OCI-LY3 (cell line): ENCODE results near the gene PLB1.

Experiments
- CTCF ChIP-seq: fragments of 200-600, 300-600 bp; sonication (generic); IDR thresholded peaks from 2 replicates; pipeline ENCODE4 v1.5.1; 2014; ENCODE audit warnings: antibody characterized with exemption, low read length, low read depth
- EZH2phosphoT487 ChIP-seq: fragments of 200-600 bp; shearing (Covaris generic); IDR thresholded peaks from 2 replicates; pipeline ENCODE4 v1.6.1; 2018; ENCODE audit warnings: antibody characterized with exemption, mixed run types, low read depth

GRCh38 chr2:28558158-28558820, 62.4 kb downstream of the PLB1 start:
- TF ChIP-seq CTCF (no peak), EZH2phosphoT487 (no peak)
